Thyroid gland (tissue), 4 donors: ENCODE results near the gene MS4A13. TPM values are rescaled to one million over a fixed set of nuclear protein-coding genes. Genes with fewer than 3 reads are reported as not detected.

Experiments used
- DNase-seq, 2 donors: peaks; one replicate each; pipeline ENCODE4 v3.0.0-alpha.2; 2019
- H3K27ac ChIP-seq, 3 donors: fragments of 200-600 bp; sonication (generic); 1 replicate in 2 of 3; 2 replicates in 1 of 3; pipeline ENCODE4 v1.5.1; 2016 to 2019; ENCODE audit warnings: mild to moderate bottlenecking in 1 of 3, moderate library complexity in 1 of 3
- H3K27me3 ChIP-seq: fragments of 200-600 bp; sonication (generic); one replicate; pipeline ENCODE4 v1.5.1; 2019
- H3K36me3 ChIP-seq, 2 donors: fragments of 200-600 bp; sonication (generic); one replicate each; pipeline ENCODE4 v1.5.1; 2016 to 2019
- H3K4me1 ChIP-seq, 2 donors: fragments of 200-600 bp; sonication (generic); one replicate each; pipeline ENCODE4 v1.5.1; 2017 to 2019
- H3K4me3 ChIP-seq, 3 donors: fragments of 200-600 bp; sonication (generic); replicated peaks in 1 of 3; 1 replicate in 2 of 3; 2 replicates in 1 of 3; pipeline ENCODE4 v1.5.1; 2016; ENCODE audit warnings: mild to moderate bottlenecking in 1 of 3
- H3K9me3 ChIP-seq: fragments of 200-600 bp; sonication (generic); one replicate; pipeline ENCODE4 v1.5.1; 2017
- POLR2A ChIP-seq, 2 donors: fragments of 450-650 bp; IDR thresholded peaks; one replicate each; pipeline ENCODE4 v1.6.1; 2017; ENCODE audit warnings: antibody characterized with exemption in 2 of 2, mild to moderate bottlenecking in 2 of 2, moderate library complexity in 1 of 2
- WGBS, 2 donors: methylation state at CpG; one replicate each; pipeline ENCODE4 v1.1.5; 2017; 5-methylcytosine and 5-hydroxymethylcytosine counted together
- intact Hi-C: fragments of 100-400 bp; cut with DNase I; formaldehyde crosslinking; loops from one replicate; pipeline ENCODE4 v1.15.1; 2023
- total RNA-seq, 4 donors: library from RNA; depleted of rRNA; stranded (reverse); fragments of >200 nt; gene quantifications; one replicate each; pipeline ENCODE4 v1.2.3, GENCODE V29; 2016
- TF ChIP-seq, protein P1 (sequence below), 6 experiments: fragments of 200-600 bp in 3 of 6; fragments of 450-650 bp in 3 of 6; sonication (generic) in 3 of 6; IDR thresholded peaks; one replicate each; pipeline ENCODE4 v1.5.1; 2016 to 2019; ENCODE audit warnings: antibody characterized with exemption in 6 of 6, mild to moderate bottlenecking in 2 of 6, inconsistent platforms in 1 of 6, moderate library complexity in 1 of 6

Gene MS4A13, protein sequence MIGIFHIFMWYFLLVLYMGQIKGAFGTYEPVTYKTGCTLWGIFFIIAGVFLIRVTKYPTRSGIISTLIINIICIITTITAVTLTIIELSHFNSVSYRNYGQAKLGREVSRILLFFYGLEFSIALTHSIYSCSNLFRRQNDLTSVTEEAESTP
- not detected for total RNA-seq

DNA sequence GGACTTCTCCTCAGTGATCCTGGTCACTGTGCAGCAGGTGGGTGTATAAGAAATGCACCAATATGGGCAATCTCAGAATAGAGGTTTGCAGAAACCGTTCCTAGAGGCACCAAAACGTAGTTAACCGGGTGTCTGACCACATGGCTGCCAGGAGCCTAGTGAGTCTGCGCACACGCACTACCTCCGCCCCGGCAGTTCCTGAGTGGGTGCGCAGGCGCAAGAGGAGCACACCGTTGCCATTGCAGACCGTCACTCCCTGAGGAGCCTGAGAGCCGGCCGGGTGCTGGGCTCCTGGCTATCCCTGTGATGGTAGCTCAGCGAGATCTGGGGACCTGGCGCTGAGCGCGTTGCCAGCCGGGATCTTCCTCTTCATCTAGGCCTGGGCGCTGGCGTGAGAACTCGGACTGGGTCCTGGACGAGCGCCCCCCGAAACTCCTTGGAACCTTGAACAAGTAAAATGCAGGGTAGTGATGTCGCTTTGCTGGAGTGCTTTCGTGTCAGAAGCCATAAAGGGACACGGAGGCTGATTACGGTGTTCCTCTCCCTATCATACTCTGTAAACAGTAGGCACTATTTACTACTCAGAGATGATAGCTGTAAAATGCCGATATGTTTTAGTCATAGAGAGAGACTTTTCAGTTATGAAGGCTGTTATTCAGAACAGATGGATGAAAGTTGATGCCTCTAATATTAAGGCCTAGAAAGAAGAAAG is at the start of gene MS4A13:
Gene MS4A13 (plus strand): TSS at position 249 of the 712 bp plus-strand sequence. CDS start 2,692 bp downstream, outside the sequence.
- intact Hi-C loops, result no loop called here
- no peak for TF ChIP-seq POLR2A (IDR thresholded peaks at IDR 0.05)
- no peak within 1 kb of the TSS for H3K4me3 ChIP-seq
- H3K36me3 ChIP-seq, result no peaks in the 10 kb centered on the region
- 91 to 96% methylated on average over 12 to 24 of the region's 29 CpGs for WGBS, 2 donors
- DNase-seq, result no peak
- no peaks in the 10 kb centered on the region for H3K9me3 ChIP-seq
- H3K4me1 ChIP-seq, result peaks cover 0 to 5% of the 10 kb centered on the region in 2 donors
- no peaks in the 10 kb centered on the region for H3K27me3 ChIP-seq
- no peak within 1 kb of the TSS for H3K27ac ChIP-seq

DNA sequence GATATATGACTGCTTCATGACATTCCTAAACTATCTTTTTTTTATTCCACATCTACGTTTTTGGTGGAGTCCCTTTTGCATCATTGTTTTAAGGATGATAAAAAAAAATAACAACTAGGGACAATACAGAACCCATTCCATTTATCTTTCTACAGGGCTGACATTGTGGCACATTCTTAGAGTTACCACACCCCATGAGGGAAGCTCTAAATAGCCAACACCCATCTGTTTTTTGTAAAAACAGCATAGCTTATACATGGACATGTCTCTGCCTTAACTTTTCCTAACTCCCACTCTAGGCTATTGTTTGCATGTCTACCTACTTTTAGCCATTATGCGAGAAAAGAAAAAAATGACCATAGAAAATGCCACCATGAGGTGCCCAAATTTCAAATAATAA is 46.4 kb upstream of the MS4A13 start:
- Histone ChIP-seq H3K27me3 (no peaks in the 10 kb centered on the region), H3K36me3 (no peaks in the 10 kb centered on the region), H3K4me3 (no peak overlapping the region), H3K9me3 (no peaks in the 10 kb centered on the region), H3K4me1 (no peaks in the 10 kb centered on the region), H3K27ac (no peak overlapping the region)
- intact Hi-C loops, result no loop called here
- WGBS, 2 donors, result 71 to 73% methylated on average over 2 of the region's 2 CpGs
- no peak for DNase-seq
- TF ChIP-seq, protein P1, sequence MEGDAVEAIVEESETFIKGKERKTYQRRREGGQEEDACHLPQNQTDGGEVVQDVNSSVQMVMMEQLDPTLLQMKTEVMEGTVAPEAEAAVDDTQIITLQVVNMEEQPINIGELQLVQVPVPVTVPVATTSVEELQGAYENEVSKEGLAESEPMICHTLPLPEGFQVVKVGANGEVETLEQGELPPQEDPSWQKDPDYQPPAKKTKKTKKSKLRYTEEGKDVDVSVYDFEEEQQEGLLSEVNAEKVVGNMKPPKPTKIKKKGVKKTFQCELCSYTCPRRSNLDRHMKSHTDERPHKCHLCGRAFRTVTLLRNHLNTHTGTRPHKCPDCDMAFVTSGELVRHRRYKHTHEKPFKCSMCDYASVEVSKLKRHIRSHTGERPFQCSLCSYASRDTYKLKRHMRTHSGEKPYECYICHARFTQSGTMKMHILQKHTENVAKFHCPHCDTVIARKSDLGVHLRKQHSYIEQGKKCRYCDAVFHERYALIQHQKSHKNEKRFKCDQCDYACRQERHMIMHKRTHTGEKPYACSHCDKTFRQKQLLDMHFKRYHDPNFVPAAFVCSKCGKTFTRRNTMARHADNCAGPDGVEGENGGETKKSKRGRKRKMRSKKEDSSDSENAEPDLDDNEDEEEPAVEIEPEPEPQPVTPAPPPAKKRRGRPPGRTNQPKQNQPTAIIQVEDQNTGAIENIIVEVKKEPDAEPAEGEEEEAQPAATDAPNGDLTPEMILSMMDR (IDR thresholded peaks at IDR 0.05), result no peak
- no peak for TF ChIP-seq POLR2A (IDR thresholded peaks at IDR 0.05)

DNA sequence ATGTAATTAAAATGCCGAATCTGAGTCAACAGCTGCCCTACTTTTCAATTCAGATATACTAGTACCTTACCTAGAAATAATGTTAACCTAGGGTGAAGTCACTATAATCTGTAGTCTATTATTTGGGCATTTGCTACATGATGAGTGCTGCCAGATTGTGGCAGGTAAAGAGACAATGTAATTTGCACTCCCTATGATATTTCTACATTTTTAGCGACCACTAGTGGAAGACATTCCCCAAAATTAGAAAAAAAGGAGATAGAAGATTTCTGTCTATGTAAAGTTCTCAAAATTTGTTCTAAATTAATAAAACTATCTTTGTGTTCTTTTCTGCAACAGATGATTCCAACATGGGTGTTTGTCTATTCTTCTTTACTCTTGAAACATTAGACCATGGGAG is 45.5 kb upstream of the MS4A13 start:
- no peak overlapping the region for H3K4me3 ChIP-seq
- H3K9me3 ChIP-seq, result no peaks in the 10 kb centered on the region
- WGBS, 2 donors, result 69 to 70% methylated on average over 2 of the region's 2 CpGs
- no peaks in the 10 kb centered on the region for H3K4me1 ChIP-seq
- no peaks in the 10 kb centered on the region for H3K36me3 ChIP-seq
- DNase-seq, result no peak
- TF ChIP-seq, protein P1 (IDR thresholded peaks at IDR 0.05), result no peak
- no peak for TF ChIP-seq POLR2A (IDR thresholded peaks at IDR 0.05)
- intact Hi-C loops, result no loop called here
- no peaks in the 10 kb centered on the region for H3K27me3 ChIP-seq
- H3K27ac ChIP-seq, result no peak overlapping the region

DNA sequence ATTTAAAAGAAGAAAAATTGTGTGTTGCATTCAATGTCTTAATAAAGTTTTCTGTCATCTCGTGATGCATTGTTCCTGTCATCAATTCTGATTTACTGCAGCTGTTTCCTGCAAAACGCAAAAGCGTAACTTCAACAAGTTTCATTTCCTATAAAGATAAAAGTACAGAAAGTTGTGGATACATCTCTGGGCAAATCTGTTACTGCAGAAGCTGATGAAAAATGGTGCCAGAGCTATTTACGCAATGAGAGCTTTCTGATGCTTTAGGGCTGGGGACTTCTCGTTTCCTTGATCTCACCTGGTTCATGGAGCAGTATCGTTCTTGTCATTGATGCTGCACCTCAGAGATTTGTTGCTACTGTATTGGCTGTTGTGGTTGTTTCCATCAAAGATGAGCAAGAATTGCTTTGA is 38.2 kb upstream of the MS4A13 start:
- no peak for DNase-seq
- TF ChIP-seq, protein P1 (IDR thresholded peaks at IDR 0.05), result no peak
- TF ChIP-seq POLR2A (IDR thresholded peaks at IDR 0.05), result no peak
- H3K27me3 ChIP-seq, result no peaks in the 10 kb centered on the region
- WGBS, 2 donors, result 77% methylated on average over 6 of the region's 6 CpGs
- no peaks in the 10 kb centered on the region for H3K36me3 ChIP-seq
- H3K4me3 ChIP-seq, result no peak overlapping the region
- intact Hi-C loops, result no loop called here
- no peak overlapping the region for H3K27ac ChIP-seq
- H3K9me3 ChIP-seq, result no peaks in the 10 kb centered on the region
- no peaks in the 10 kb centered on the region for H3K4me1 ChIP-seq

DNA sequence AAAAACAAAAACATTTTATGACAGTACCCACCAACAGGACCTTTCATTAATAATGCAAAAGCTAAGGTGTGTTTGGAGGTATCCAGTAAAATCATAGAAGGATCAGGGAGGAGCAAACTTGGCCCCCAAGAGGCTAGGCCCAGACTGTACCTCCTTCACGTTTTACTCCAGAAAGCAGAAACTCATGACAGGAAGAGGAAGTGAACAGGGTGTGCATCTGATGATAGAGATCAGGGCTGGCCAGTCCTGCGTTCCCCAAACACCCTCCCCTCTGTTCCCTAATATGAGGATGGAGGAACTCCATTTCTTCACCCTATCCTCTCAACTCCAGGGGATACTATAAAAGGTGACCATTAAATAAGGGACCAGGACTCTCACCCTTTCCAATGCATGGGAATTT is 32.8 kb upstream of the MS4A13 start:
- no peak for DNase-seq
- no peak overlapping the region for H3K27ac ChIP-seq
- TF ChIP-seq, protein P1 (IDR thresholded peaks at IDR 0.05), result no peak
- no peak for TF ChIP-seq POLR2A (IDR thresholded peaks at IDR 0.05)
- no peaks in the 10 kb centered on the region for H3K9me3 ChIP-seq
- no peaks in the 10 kb centered on the region for H3K4me1 ChIP-seq
- H3K27me3 ChIP-seq, result no peaks in the 10 kb centered on the region
- no peak overlapping the region for H3K4me3 ChIP-seq
- H3K36me3 ChIP-seq, result no peaks in the 10 kb centered on the region
- 63 to 64% methylated on average over 2 of the region's 2 CpGs for WGBS, 2 donors
- intact Hi-C loops, result no loop called here
